CD4-positive, alpha-beta T cell treated with Interferon alpha-2 for 1 hour (primary cell): ENCODE results near the gene ZNF652.
"Not testable (repeated sequence)": the region's sequence is repeated elsewhere in the genome, so short reads cannot be mapped to it uniquely, and the experiment has no call there.

ENCODE experiments used
- DNase-seq, 2 donors: peaks; one replicate each; pipeline ENCODE4 v3.0.0-alpha.2; 2020 to 2022

ZNF652 gene

GRCh38 chr17:49384951-49385350 is 22.9 kb upstream of the ZNF652 start:
- no peak for DNase-seq

- DNase-seq, result no peak
These were observed 21.0 kb upstream of the ZNF652 start for GRCh38 chr17:49383060-49383459.

- DNase-seq, result no peak
These were observed 20.5 kb upstream of the ZNF652 start for GRCh38 chr17:49382556-49382955.

GRCh38 chr17:49381793-49382192 is 19.7 kb upstream of the ZNF652 start:
- DNase-seq, result no peak

GRCh38 chr17:49381033-49381432 is 19.0 kb upstream of the ZNF652 start:
- DNase-seq, result no peak

GRCh38 chr17:49379926-49380325 is 17.9 kb upstream of the ZNF652 start:
- DNase-seq, result no peak

- DNase-seq, result no peak
These were observed 16.3 kb upstream of the ZNF652 start for GRCh38 chr17:49378311-49378710.

GRCh38 chr17:49375544-49375943 is 13.5 kb upstream of the ZNF652 start:
- DNase-seq, result no peak

GRCh38 chr17:49373115-49373514 is 11.1 kb upstream of the ZNF652 start:
- DNase-seq, result no peak

GRCh38 chr17:49372425-49372824 is 10.4 kb upstream of the ZNF652 start:
- no peak for DNase-seq

GRCh38 chr17:49370971-49371834 is 9.2 kb upstream of the ZNF652 start:
- no peak for DNase-seq

- DNase-seq, result no peak
These were observed 7.7 kb upstream of the ZNF652 start for GRCh38 chr17:49369760-49370159.

- DNase-seq, result no peak
These were observed 7.0 kb upstream of the ZNF652 start for GRCh38 chr17:49369089-49369488.

GRCh38 chr17:49365667-49366066 is 3.6 kb upstream of the ZNF652 start:
- DNase-seq, result peak; percentile 36 to 58

- not testable (repeated sequence) for DNase-seq
These were observed 3.1 kb upstream of the ZNF652 start for GRCh38 chr17:49365126-49365525.

GRCh38 chr17:49364119-49364518 is 2.1 kb upstream of the ZNF652 start:
- DNase-seq, result no peak

- DNase-seq, result no peak
These were observed 1.2 kb upstream of the ZNF652 start for GRCh38 chr17:49363251-49363650.

GRCh38 chr17:49362723-49363117 is 670 bp upstream of the ZNF652 start:
- DNase-seq, result no peak

GRCh38 chr17:49361129-49361901 is 735 bp downstream of the ZNF652 start:
- DNase-seq, result peak; percentile 84 to 88

- DNase-seq, result no peak
These were observed 1.3 kb downstream of the ZNF652 start for GRCh38 chr17:49360796-49361128.

GRCh38 chr17:49359990-49360795 is 1.9 kb downstream of the ZNF652 start:
- DNase-seq, result peak in 1 of 2 donors; percentile 32

GRCh38 chr17:49358641-49359247 is 3.3 kb downstream of the ZNF652 start:
- DNase-seq, result peak; percentile 15 to 46

GRCh38 chr17:49357516-49357915 is 4.5 kb downstream of the ZNF652 start:
- DNase-seq, result no peak
